ENCODE data around the gene ZNF853. TPM values are rescaled to one million over a fixed set of nuclear protein-coding genes. Genes with fewer than 3 reads are reported as not detected.

ZNF853 gene
- total and polyA plus RNA-seq, 2 of the 8 experiments (the other 6 are each of a cell fraction or from before 2014, with no cell fraction given), result 4.3 to 5.7 TPM

- TF ChIP-seq ASH2L (IDR thresholded peaks at IDR 0.05; ENCODE audit: low read length) (no peak), HDAC6 (IDR thresholded peaks at IDR 0.05; ENCODE audit: low read depth, low read length) (no peak), BACH1 (IDR thresholded peaks at IDR 0.05; ENCODE audit: low read length) (no peak), POLR2AphosphoS5 (IDR thresholded peaks at IDR 0.05; ENCODE audit: low read depth, low read length) (no peak), CBX8 (IDR thresholded peaks at IDR 0.05; ENCODE audit: borderline replicate concordance, low read depth, low read length) (no peak), CTCF (IDR thresholded peaks at IDR 0.05; ENCODE audit: control extremely low read depth in 1 of 3, insufficient read depth in 1 of 3, low read depth in 1 of 3, low read length in 3 of 3) (no peak), HDAC2 (IDR thresholded peaks at IDR 0.05; ENCODE audit: borderline replicate concordance in 1 of 2, low read depth in 2 of 2, low read length in 2 of 2) (no peak; a peak in 2 of 4 replicates), SIX5 (IDR thresholded peaks at IDR 0.05; ENCODE audit: low read depth, low read length) (no peak), SIN3A (conservative IDR thresholded peaks at IDR 0.05 in 1 of 2, IDR thresholded peaks at IDR 0.05 in 1 of 2; ENCODE audit: low read depth in 1 of 2, low read length in 2 of 2) (0 out of 4 replicates have a peak, but pooled peaks of 1 of the 2 experiments have one; percentile 12), POLR2A (IDR thresholded peaks at IDR 0.05; ENCODE audit: control extremely low read depth in 1 of 2, low read depth in 2 of 2, low read length in 2 of 2) (no peak), EGR1 (IDR thresholded peaks at IDR 0.05; ENCODE audit: borderline replicate concordance, low read depth, low read length) (no peak), EP300 (IDR thresholded peaks at IDR 0.05; ENCODE audit: borderline replicate concordance in 1 of 2, low read depth in 2 of 2, low read length in 2 of 2) (no peak), E2F6 (IDR thresholded peaks at IDR 0.05) (no peak), BRCA1 (IDR thresholded peaks at IDR 0.05; ENCODE audit: low read depth, low read length) (no peak), TEAD4 (IDR thresholded peaks at IDR 0.05; ENCODE audit: low read depth, low read length) (no peak), KDM4A (IDR thresholded peaks at IDR 0.05; ENCODE audit: low read depth, low read length, severe bottlenecking) (peak; percentile 57), SUZ12 (IDR thresholded peaks at IDR 0.05; ENCODE audit: low read length) (no peak; the same call in 1 of the 2 replicates)
Measured at GRCh38 chr7:6614953-6615722, at the start of gene ZNF853 (continued).
